ENCODE measurements around the gene MCM9. TPM values are rescaled to one million over a fixed set of nuclear protein-coding genes. Genes with fewer than 3 reads are reported as not detected.

Gene MCM9
- total RNA-seq, 1 experiment from 2014 or later: 18.6 TPM

GRCh38 chr6:118886641-118887040 lies 48.3 kb downstream of the MCM9 start:
- H3K79me1 ChIP-seq (ENCODE audit: insufficient read depth, low read depth, low read length, poor library complexity, severe bottlenecking): no peaks in the 10 kb centered on the region
- H3K27ac ChIP-seq (ENCODE audit: insufficient read length, low read depth, low read length): no peak overlapping the region
- no peaks in the 10 kb centered on the region for H3K79me2 ChIP-seq (ENCODE audit: insufficient read depth, low read length)
- peaks cover 17 to 21% of the 10 kb centered on the region in 2 experiments for H3K4me1 Mint-ChIP-seq
- H4K91ac ChIP-seq (ENCODE audit: insufficient read length, low read depth, low read length): no peak overlapping the region
- no peak overlapping the region for H2BK5ac ChIP-seq (ENCODE audit: insufficient read length, low read length)
- no peak overlapping the region for H3K18ac ChIP-seq (ENCODE audit: insufficient read length, low read depth, low read length)
- no peak overlapping the region for H2BK120ac ChIP-seq (ENCODE audit: low read depth, low read length, poor library complexity, severe bottlenecking)
- H3K4me1 ChIP-seq (ENCODE audit: insufficient read depth, low read length): peaks cover 9% of the 10 kb centered on the region
- H4K20me1 ChIP-seq (ENCODE audit: control insufficient read depth, insufficient read depth, insufficient read length): no peaks in the 10 kb centered on the region
- H3K9ac ChIP-seq (ENCODE audit: extremely low read depth, insufficient read length, low read length): no peak overlapping the region
- H2BK15ac ChIP-seq (ENCODE audit: low read depth, low read length): no peak overlapping the region
- no peaks in the 10 kb centered on the region for H3K9me3 Mint-ChIP-seq
- no peak for DNase-seq
- H2AK5ac ChIP-seq (ENCODE audit: insufficient read length, low read length): no peak overlapping the region
- H3K14ac ChIP-seq (ENCODE audit: insufficient read depth, low read length): no peak overlapping the region
- no peak overlapping the region for H3K27ac Mint-ChIP-seq
- no peaks in the 10 kb centered on the region for H3K36me3 Mint-ChIP-seq (ENCODE audit: insufficient read depth in 1 of 3, low read depth in 3 of 3)
- no peak overlapping the region for H4K8ac ChIP-seq (replicated peaks; ENCODE audit: insufficient read length, low read depth, low read length)
- H3K27me3 ChIP-seq (ENCODE audit: insufficient read depth, low read length): no peaks in the 10 kb centered on the region
- H4K5ac ChIP-seq (ENCODE audit: insufficient read length, low read depth, low read length): no peak overlapping the region
- no CpG with 5 or more reads among the region's 6 CpGs for WGBS (ENCODE audit: extremely low coverage, insufficient read length, low lambda C conversion rate)
- no peaks in the 10 kb centered on the region for H3K27me3 Mint-ChIP-seq (ENCODE audit: low read depth)
- no peaks in the 10 kb centered on the region for H3K9me3 ChIP-seq (ENCODE audit: control insufficient read depth, low read depth, low read length)
- H3T11ph ChIP-seq (ENCODE audit: low read length): no peak overlapping the region
- no peaks in the 10 kb centered on the region for H3K23me2 ChIP-seq (ENCODE audit: insufficient read length, low read depth, low read length, poor library complexity, severe bottlenecking)
- no peak for TF ChIP-seq CTCF (conservative IDR thresholded peaks at IDR 0.05)
- H2AFZ ChIP-seq (ENCODE audit: low read length): no peak overlapping the region
- no peak overlapping the region for H3K23ac ChIP-seq (ENCODE audit: insufficient read length, low read depth, low read length)
- H2BK12ac ChIP-seq (ENCODE audit: insufficient read length, low read depth, low read length): no peak overlapping the region
- H2BK20ac ChIP-seq (ENCODE audit: low read depth, low read length, poor library complexity, severe bottlenecking): no peak overlapping the region
- H3K56ac ChIP-seq (ENCODE audit: insufficient read length, low read depth, low read length): no peak overlapping the region
- no peak overlapping the region for H3K4me3 Mint-ChIP-seq
- no peak overlapping the region for H3K4me2 ChIP-seq (ENCODE audit: insufficient read depth, insufficient read length, low read length)
- no peak overlapping the region for H3K4ac ChIP-seq (ENCODE audit: low read depth, low read length)

Data from H9 (cell line).